Posterior cingulate gyrus (tissue), 11 donors: ENCODE results near the gene RPS16.
"Not testable (repeated sequence)": the region's sequence is repeated elsewhere in the genome, so short reads cannot be mapped to it uniquely, and the experiment has no call there.

Experiments
- DNase-seq, 10 donors: peaks; one replicate each; pipeline versions ENCODE4 v3.0.0 to v3.0.0-alpha.2; 2020 to 2021; ENCODE audit warnings: mixed read lengths in 3 of 10
- intact Hi-C: fragments of 100-400 bp; cut with DNase I; formaldehyde crosslinking; loops from one replicate; pipeline ENCODE4 v1.15.1; 2023

Gene RPS16

GRCh38 chr19:39435499-39436349 is at the start of gene RPS16:
Gene RPS16 (minus strand): TSS chr19:39435949. CDS start chr19:39435895, 54 bp downstream.
- intact Hi-C loops, result loop anchor here (1.0 kb wide), 1 partner anchor 10 kb away; the partner anchor contains the start of gene SUPT5H

GRCh38 chr19:39483141-39483540 is 47.4 kb upstream of the RPS16 start:
- no peak for DNase-seq
- intact Hi-C loops, result loop anchor here (5.0 kb wide), 1 partner anchor 36 kb away; the partner anchor contains the start of gene SUPT5H

More at GRCh38 chr19:39435499-39436349, at the start of gene RPS16:
- DNase-seq, result peak; percentile 98 to 100 (median 99)

- DNase-seq, result no peak
- intact Hi-C loops, result loop anchor here (2.0 to 5.0 kb wide), 2 partner anchors 34 to 51 kb away; partner anchors contain the start of genes EID2B and SUPT5H
Measured at GRCh38 chr19:39481676-39482075, 45.9 kb upstream of the RPS16 start.

- intact Hi-C loops, result loop anchor here (2.0 to 5.0 kb wide), 2 partner anchors 34 to 52 kb away; partner anchors contain the start of genes EID2B and SUPT5H
- DNase-seq, result no peak
Measured at GRCh38 chr19:39481229-39481545, 45.4 kb upstream of the RPS16 start.

- intact Hi-C loops, result loop anchor here (2.0 to 5.0 kb wide), 2 partner anchors 33 to 52 kb away; partner anchors contain the start of genes EID2B and SUPT5H
- DNase-seq, result peak; percentile 94 to 99 (median 97)
Measured at GRCh38 chr19:39480337-39481228, 44.8 kb upstream of the RPS16 start, which contains the start of gene TIMM50. Gene TIMM50 (plus strand): TSS chr19:39480838. CDS start chr19:39480854, 16 bp downstream.

- no peak for DNase-seq
- intact Hi-C loops, result loop anchor here (2.0 to 5.0 kb wide), 2 partner anchors 33 to 53 kb away; partner anchors contain the start of genes EID2B and SUPT5H
Measured at GRCh38 chr19:39479916-39480315, 44.2 kb upstream of the RPS16 start.

- DNase-seq, intact Hi-C loops: not testable (repeated sequence)
Measured at GRCh38 chr19:39479319-39479801, 43.6 kb upstream of the RPS16 start.

GRCh38 chr19:39475748-39476147 is 40.0 kb upstream of the RPS16 start:
- DNase-seq, result no peak
- intact Hi-C loops, result no loop called here

GRCh38 chr19:39474139-39474620 is 38.4 kb upstream of the RPS16 start:
- peak in 9 of 10 donors; percentile 18 to 94 (median 63) for DNase-seq
- intact Hi-C loops, result no loop called here

GRCh38 chr19:39473443-39473960 is 37.8 kb upstream of the RPS16 start:
- intact Hi-C loops, result no loop called here
- no peak for DNase-seq

- no peak for DNase-seq
- intact Hi-C loops, result no loop called here
Measured at GRCh38 chr19:39472746-39473442, 37.1 kb upstream of the RPS16 start.

GRCh38 chr19:39471756-39472536 is 36.2 kb upstream of the RPS16 start:
- DNase-seq, result no peak
- intact Hi-C loops, result no loop called here

GRCh38 chr19:39470724-39471339 is 35.1 kb upstream of the RPS16 start:
- intact Hi-C loops, result no loop called here
- DNase-seq, result peak in 1 of 10 donors; percentile 21

GRCh38 chr19:39469567-39469966 is 33.8 kb upstream of the RPS16 start:
- no peak for DNase-seq
- intact Hi-C loops, result no loop called here

- peak in 2 of 10 donors; percentile 24 to 44 for DNase-seq
- intact Hi-C loops, result no loop called here
Measured at GRCh38 chr19:39469036-39469435, 33.3 kb upstream of the RPS16 start.

- intact Hi-C loops, result no loop called here
- peak in 2 of 10 donors; percentile 21 to 75 for DNase-seq
Measured at GRCh38 chr19:39467941-39468340, 32.2 kb upstream of the RPS16 start.

GRCh38 chr19:39465956-39466747 is 30.4 kb upstream of the RPS16 start:
- intact Hi-C loops, result no loop called here
- DNase-seq, result no peak
